Ishikawa (cell line): ENCODE results near the gene SLFN12L.

Experiments
- EGR1 ChIP-seq: IDR thresholded peaks from 2 replicates; pipeline ENCODE4 v1.6.1; 2012
- EP300 ChIP-seq: IDR thresholded peaks from 2 replicates; pipeline ENCODE4 v1.6.1; 2012; ENCODE audit warnings: borderline replicate concordance
- REST ChIP-seq: IDR thresholded peaks from 2 replicates; pipeline ENCODE4 v1.6.1; 2012; ENCODE audit warnings: low read depth, mild to moderate bottlenecking
- TCF12 ChIP-seq: IDR thresholded peaks from 2 replicates; pipeline ENCODE4 v1.6.1; 2012; ENCODE audit warnings: low read depth
- YY1 ChIP-seq: IDR thresholded peaks from 2 replicates; pipeline ENCODE4 v1.6.1; 2012; ENCODE audit warnings: low read depth

DNA sequence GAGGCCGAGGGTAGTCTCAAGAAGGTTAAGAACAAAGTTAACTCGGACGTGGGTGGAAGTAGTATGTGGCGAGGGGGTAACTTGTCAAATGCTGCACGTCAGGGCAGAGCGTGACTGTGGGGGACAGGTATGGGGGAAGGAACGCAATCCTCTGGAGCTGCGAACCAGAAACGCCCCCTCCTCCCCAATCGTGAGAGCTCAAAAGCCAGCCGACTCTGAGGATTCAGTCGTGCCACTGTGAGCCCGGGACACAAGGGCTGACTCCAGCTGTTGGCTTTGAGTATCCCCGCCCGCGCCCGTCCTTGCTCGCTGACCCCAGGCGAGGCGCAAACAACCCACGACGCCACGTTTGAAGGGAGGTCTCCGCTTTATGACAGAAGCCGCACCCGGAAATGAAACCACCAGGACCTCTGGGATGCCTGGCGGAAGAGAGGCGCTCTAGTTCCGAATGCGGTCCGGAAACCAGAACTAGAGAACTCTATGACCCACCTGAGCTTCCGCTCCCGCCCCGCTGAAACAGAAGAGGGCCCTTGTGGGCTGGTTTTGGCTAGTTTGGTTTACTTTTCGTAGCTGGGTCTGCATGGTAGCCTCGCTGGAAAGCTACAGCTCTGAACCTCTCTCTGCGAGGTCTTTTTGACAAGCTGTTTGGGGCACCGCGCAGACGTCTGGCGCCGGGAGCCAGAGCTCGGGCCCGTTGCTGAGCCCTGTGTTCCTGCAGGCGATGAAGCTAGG is 40.9 kb upstream of the SLFN12L start, which contains the start of gene PEX12:
- TF ChIP-seq EP300, result no peak
- peak; percentile 88 for TF ChIP-seq YY1
- peak; percentile 70; the same call in 1 of the 2 replicates for TF ChIP-seq TCF12
- TF ChIP-seq REST, result no peak
- no peak for TF ChIP-seq EGR1
